GM21447 (cell line): ENCODE results near the gene PGLYRP4.
"Not testable (repeated sequence)": the region's sequence is repeated elsewhere in the genome, so short reads cannot be mapped to it uniquely, and the experiment has no call there.

ENCODE experiments used
- ATAC-seq: cut with Tn5 transposase; IDR thresholded peaks from one replicate; pipeline ENCODE4 v1.9.1; 2021; ENCODE audit not compliant: unreplicated experiment

Gene PGLYRP4

GRCh38 chr1:153341431-153341934, 7.2 kb downstream of the PGLYRP4 start:
- no peak for ATAC-seq

GRCh38 chr1:153340356-153340755, 8.3 kb downstream of the PGLYRP4 start:
- ATAC-seq, result no peak

GRCh38 chr1:153339802-153340201, 8.8 kb downstream of the PGLYRP4 start:
- no peak for ATAC-seq

GRCh38 chr1:153337980-153338853, 10.4 kb downstream of the PGLYRP4 start:
- no peak for ATAC-seq

GRCh38 chr1:153336650-153337049, 12.0 kb downstream of the PGLYRP4 start:
- no peak for ATAC-seq

- no peak for ATAC-seq
These were observed 14.7 kb downstream of the PGLYRP4 start for GRCh38 chr1:153333902-153334301.

- ATAC-seq, result no peak
These were observed 23.7 kb downstream of the PGLYRP4 start for GRCh38 chr1:153324912-153325311.

- ATAC-seq, result no peak
These were observed 26.1 kb downstream of the PGLYRP4 start for GRCh38 chr1:153322568-153322967.

- ATAC-seq, result not testable (repeated sequence)
These were observed 30.5 kb downstream of the PGLYRP4 start for GRCh38 chr1:153318145-153318544.

- ATAC-seq, result not testable (repeated sequence)
These were observed 32.6 kb downstream of the PGLYRP4 start for GRCh38 chr1:153316013-153316412.

- ATAC-seq, result not testable (repeated sequence)
These were observed 34.3 kb downstream of the PGLYRP4 start for GRCh38 chr1:153314388-153314787.

- ATAC-seq, result no peak
These were observed 35.4 kb downstream of the PGLYRP4 start for GRCh38 chr1:153313288-153313687.

GRCh38 chr1:153312570-153313186, 36.0 kb downstream of the PGLYRP4 start, which contains the start of gene PGLYRP3:
PGLYRP3 (minus strand) TSS chr1:153312952; CDS start chr1:153310665, 2,287 bp downstream.
- no peak for ATAC-seq

- ATAC-seq, result no peak
These were observed 38.1 kb downstream of the PGLYRP4 start for GRCh38 chr1:153310526-153310925.

GRCh38 chr1:153309441-153309840, 39.2 kb downstream of the PGLYRP4 start:
- no peak for ATAC-seq

GRCh38 chr1:153308540-153308939, 40.1 kb downstream of the PGLYRP4 start:
- ATAC-seq, result no peak

GRCh38 chr1:153307221-153307600, 41.4 kb downstream of the PGLYRP4 start:
- no peak for ATAC-seq

- no peak for ATAC-seq
These were observed 42.1 kb downstream of the PGLYRP4 start for GRCh38 chr1:153306303-153307220.

GRCh38 chr1:153305682-153306081, 43.0 kb downstream of the PGLYRP4 start:
- ATAC-seq, result no peak

- no peak for ATAC-seq
These were observed 46.3 kb downstream of the PGLYRP4 start for GRCh38 chr1:153302308-153302707.

- no peak for ATAC-seq
These were observed 54.8 kb downstream of the PGLYRP4 start for GRCh38 chr1:153293851-153294250.
